NCI-H1048 (cell line): ENCODE measurements around the gene BNIP5.
"Not testable (repeated sequence)": the region's sequence is repeated elsewhere in the genome, so short reads cannot be mapped to it uniquely, and the experiment has no call there.

Experiments used
- DNase-seq: peaks from one replicate; lab custom pipeline; 2025; lab: John Stamatoyannopoulos, UW

The BNIP5 gene

GRCh38 chr6:36340618-36341454 is 4.1 kb upstream of the BNIP5 start:
- DNase-seq, result no peak

GRCh38 chr6:36340306-36340617 is 3.6 kb upstream of the BNIP5 start:
- DNase-seq, result no peak

- no peak for DNase-seq
Measured at GRCh38 chr6:36339146-36339545, 2.5 kb upstream of the BNIP5 start.

- DNase-seq, result not testable (repeated sequence)
Measured at GRCh38 chr6:36338223-36338622, 1.5 kb upstream of the BNIP5 start.

- DNase-seq, result no peak
Measured at GRCh38 chr6:36337814-36338213, 1.1 kb upstream of the BNIP5 start.

- DNase-seq, result no peak
Measured at GRCh38 chr6:36336208-36336710, 429 bp downstream of the BNIP5 start.

GRCh38 chr6:36335465-36336207 is 1.1 kb downstream of the BNIP5 start:
- no peak for DNase-seq

- DNase-seq, result no peak
Measured at GRCh38 chr6:36334832-36335459, 1.7 kb downstream of the BNIP5 start.

GRCh38 chr6:36333931-36334725 is 2.6 kb downstream of the BNIP5 start:
- DNase-seq, result no peak

GRCh38 chr6:36333171-36333895 is 3.4 kb downstream of the BNIP5 start:
- no peak for DNase-seq

GRCh38 chr6:36331381-36331780 is 5.3 kb downstream of the BNIP5 start:
- DNase-seq, result no peak

- DNase-seq, result no peak
Measured at GRCh38 chr6:36330366-36330765, 6.3 kb downstream of the BNIP5 start.

- no peak for DNase-seq
Measured at GRCh38 chr6:36329798-36330291, 6.8 kb downstream of the BNIP5 start.

GRCh38 chr6:36328600-36328999 is 8.1 kb downstream of the BNIP5 start:
- DNase-seq, result no peak

- DNase-seq, result no peak
Measured at GRCh38 chr6:36327919-36328236, 8.8 kb downstream of the BNIP5 start.

- DNase-seq, result no peak
Measured at GRCh38 chr6:36327226-36327918, 9.3 kb downstream of the BNIP5 start.

- DNase-seq, result no peak
Measured at GRCh38 chr6:36326356-36326995, 10.2 kb downstream of the BNIP5 start.

GRCh38 chr6:36324715-36325114 is 12.0 kb downstream of the BNIP5 start:
- DNase-seq, result no peak

- DNase-seq, result no peak
Measured at GRCh38 chr6:36324191-36324590, 12.5 kb downstream of the BNIP5 start.

GRCh38 chr6:36323062-36323461 is 13.6 kb downstream of the BNIP5 start:
- DNase-seq, result no peak
